Mesodermal cell (in vitro differentiated cells): ENCODE measurements around the gene LMO4.

Source experiments
- H3K27ac ChIP-seq: 2 replicates; pipeline ENCODE4 v1.7.0; 2013; ENCODE audit warnings: mild to moderate bottlenecking, low read depth, low read length, moderate library complexity; ENCODE audit not compliant: severe bottlenecking
- H3K36me3 ChIP-seq: 2 replicates; pipeline ENCODE4 v1.7.1; 2013; ENCODE audit warnings: mild to moderate bottlenecking, low read length, moderate library complexity; ENCODE audit not compliant: control insufficient read depth, insufficient read depth
- H3K4me1 ChIP-seq: one replicate; pipeline ENCODE4 v1.7.1; 2013; ENCODE audit warnings: mild to moderate bottlenecking, low read length; ENCODE audit not compliant: insufficient read depth, control insufficient read depth, poor library complexity, severe bottlenecking
- H3K4me3 ChIP-seq: 2 replicates; pipeline ENCODE4 v1.7.0; 2013; ENCODE audit warnings: low read length, control low read depth, mild to moderate bottlenecking; ENCODE audit not compliant: insufficient read depth, poor library complexity, severe bottlenecking; ENCODE audit errors: extremely low read depth
- H3K9me3 ChIP-seq: 2 replicates; pipeline ENCODE4 v1.7.1; 2013; ENCODE audit warnings: mild to moderate bottlenecking, low read length, moderate library complexity; ENCODE audit not compliant: control insufficient read depth
- WGBS, 2 experiments: methylation state at CpG; one replicate each; pipeline ENCODE4 v1.1.5; 2013; ENCODE audit warnings: missing lambda C conversion rate in 2 of 2; ENCODE audit not compliant: insufficient coverage in 2 of 2; 5-methylcytosine and 5-hydroxymethylcytosine counted together

The LMO4 gene

GRCh38 chr1:87327376-87328271, 1.1 kb upstream of the LMO4 start:
- 7 to 9% methylated on average over 20 of the region's 27 CpGs for WGBS, 2 experiments
- no peaks in the 10 kb centered on the region for H3K9me3 ChIP-seq
- peak overlapping the region; percentile 95 for H3K27ac ChIP-seq
- no peaks in the 10 kb centered on the region for H3K36me3 ChIP-seq
- peak overlapping the region; percentile 82 for H3K4me3 ChIP-seq
- peaks cover 5% of the 10 kb centered on the region for H3K4me1 ChIP-seq

GRCh38 chr1:87329051-87329525, 408 bp downstream of the LMO4 start:
- Histone ChIP-seq H3K4me3 (peak overlapping the region; percentile 82), H3K27ac (peak overlapping the region; percentile 95), H3K36me3 (peaks cover 13% of the 10 kb centered on the region), H3K4me1 (peaks cover 19% of the 10 kb centered on the region), H3K9me3 (no peaks in the 10 kb centered on the region)
- WGBS, 2 experiments: 0% methylated on average over 12 to 14 of the region's 35 CpGs

- Histone ChIP-seq H3K4me1 (peaks cover 19% of the 10 kb centered on the region), H3K9me3 (no peaks in the 10 kb centered on the region), H3K27ac (peak overlapping the region; percentile 95), H3K36me3 (peaks cover 14% of the 10 kb centered on the region), H3K4me3 (peak overlapping the region; percentile 82)
- WGBS, 2 experiments: 0% methylated on average over 1 of the region's 7 CpGs; no CpG with 5 or more reads in 1 of the 2 experiments
Measured at GRCh38 chr1:87329526-87330056, 911 bp downstream of the LMO4 start.

GRCh38 chr1:87330057-87330884, 1.6 kb downstream of the LMO4 start:
- peaks cover 14% of the 10 kb centered on the region for H3K36me3 ChIP-seq
- peak overlapping the region; percentile 82 for H3K4me3 ChIP-seq
- H3K27ac ChIP-seq: peak overlapping the region; percentile 95
- WGBS, 2 experiments: 2 to 4% methylated on average over 7 to 13 of the region's 19 CpGs
- no peaks in the 10 kb centered on the region for H3K9me3 ChIP-seq
- peaks cover 19% of the 10 kb centered on the region for H3K4me1 ChIP-seq

GRCh38 chr1:87330885-87331364, 2.2 kb downstream of the LMO4 start:
- Histone ChIP-seq H3K4me1 (peaks cover 19% of the 10 kb centered on the region), H3K27ac (peak overlapping the region; percentile 71), H3K36me3 (peaks cover 14% of the 10 kb centered on the region), H3K4me3 (peak overlapping the region; percentile 82), H3K9me3 (no peaks in the 10 kb centered on the region)
- 0% methylated on average over 1 of the region's 10 CpGs for WGBS, 2 experiments

GRCh38 chr1:87331365-87332241, 2.9 kb downstream of the LMO4 start:
- H3K4me3 ChIP-seq: peak overlapping the region; percentile 82
- H3K36me3 ChIP-seq: peaks cover 16% of the 10 kb centered on the region
- H3K27ac ChIP-seq: peak overlapping the region; percentile 71
- H3K4me1 ChIP-seq: peaks cover 19% of the 10 kb centered on the region
- no peaks in the 10 kb centered on the region for H3K9me3 ChIP-seq
- 1% methylated on average over 33 to 43 of the region's 65 CpGs for WGBS, 2 experiments

GRCh38 chr1:87333692-87334347, 5.1 kb downstream of the LMO4 start:
- Histone ChIP-seq H3K27ac (peak overlapping the region; percentile 78), H3K4me3 (no peak overlapping the region), H3K4me1 (peaks cover 19% of the 10 kb centered on the region), H3K9me3 (no peaks in the 10 kb centered on the region), H3K36me3 (peaks cover 33% of the 10 kb centered on the region)
- 58 to 86% methylated on average over 5 to 8 of the region's 10 CpGs for WGBS, 2 experiments

GRCh38 chr1:87334351-87335174, 5.9 kb downstream of the LMO4 start:
- Histone ChIP-seq H3K36me3 (peaks cover 38% of the 10 kb centered on the region), H3K9me3 (no peaks in the 10 kb centered on the region), H3K4me1 (peaks cover 19% of the 10 kb centered on the region), H3K4me3 (peak overlapping the region; percentile 44), H3K27ac (peak overlapping the region; percentile 78)
- 2% methylated on average over 13 to 17 of the region's 28 CpGs for WGBS, 2 experiments
